ENCODE results near the gene CNN2. TPM values are rescaled to one million over a fixed set of nuclear protein-coding genes. Genes with fewer than 3 reads are reported as not detected.

Gene CNN2
- total RNA-seq (2016; rRNA removed; fragmentation: Illumina TruSeq; extraction: Trizol) (70.0 and 84.5 TPM in 2 replicates), polyA plus RNA-seq (2011; rRNA removed) (58.1 and 63.6 TPM in 2 replicates), polyA minus RNA-seq (2011; rRNA and poly(A)+ RNA removed; ENCODE audit: low replicate concordance) (84.2 and 138 TPM in 2 replicates), Bru-seq, nascent RNA (percentile 73 among the genes with signal in this experiment), BruChase-seq, experiment 1, labeled RNA remaining after a 6-hour chase (percentile 93 among the genes with signal in this experiment), BruChase-seq, experiment 2, labeled RNA remaining after a 2-hour chase (percentile 86 among the genes with signal in this experiment)
- 29.8 and 31.9 TPM in 2 replicates for total RNA-seq (2016; cell fraction: cytosol; rRNA removed; fragmentation: Illumina TruSeq; extraction: Trizol; ENCODE audit: low read depth)
- total RNA-seq (2016; cell fraction: insoluble cytoplasmic fraction; rRNA removed; fragmentation: Illumina TruSeq; extraction: Trizol): 66.1 and 74.6 TPM in 2 replicates
- 70.9 and 77.3 TPM in 2 replicates for total RNA-seq (2016; cell fraction: membrane; rRNA removed; fragmentation: Illumina TruSeq; extraction: Trizol)
- total RNA-seq (2016; cell fraction: nucleus; rRNA removed; fragmentation: Illumina TruSeq; extraction: Trizol): 37.1 and 39.3 TPM in 2 replicates
- 71.9 and 76.4 TPM in 2 replicates for polyA plus RNA-seq (2011; cell fraction: cytosol; rRNA removed)
- 59.2 and 73.6 TPM in 2 replicates for polyA plus RNA-seq (2011; cell fraction: nucleus; rRNA removed)
- 37.6 and 46.6 TPM in 2 replicates for polyA plus RNA-seq (2012)
- polyA plus RNA-seq (2016; cell fraction: cytosol; fragmentation: Illumina TruSeq; extraction: Trizol; ENCODE audit: low read depth): 36.8 and 41.0 TPM in 2 replicates
- 82.0 and 114 TPM in 2 replicates for polyA plus RNA-seq (2016; cell fraction: insoluble cytoplasmic fraction; fragmentation: Illumina TruSeq; extraction: Trizol; ENCODE audit: low read depth)
- 75.2 and 79.7 TPM in 2 replicates for polyA plus RNA-seq (2016; cell fraction: membrane; fragmentation: Illumina TruSeq; extraction: Trizol; ENCODE audit: low read depth)
- polyA plus RNA-seq (2016; cell fraction: nucleus; fragmentation: Illumina TruSeq; extraction: Trizol; ENCODE audit: insufficient read depth, low read depth): 90.2 and 93.1 TPM in 2 replicates
- polyA minus RNA-seq (2011; cell fraction: cytosol; rRNA and poly(A)+ RNA removed): 122 and 138 TPM in 2 replicates
- 21.5 and 28.6 TPM in 2 replicates for polyA minus RNA-seq (2011; cell fraction: nucleus; rRNA and poly(A)+ RNA removed)
- long read RNA-seq, experiment 1, transcript CNN2-202 (6 exons, 2,033 nt): minor isoform, 6 of 174 reads
- long read RNA-seq, experiment 1, transcript CNN2-201 (7 exons, 2,179 nt): major isoform, 132 of 174 reads
- long read RNA-seq, experiment 1, transcript CNN2-207 (7 exons, 2,109 nt): minor isoform, 7 of 174 reads
- long read RNA-seq, experiment 1, transcript CNN2-206 (1 exons, 2,266 nt): minor isoform, 18 of 174 reads
- long read RNA-seq, experiment 1, partial matches to known transcripts: 2 of 174 reads
- long read RNA-seq, experiment 1, other reads (novel, unspliced or antisense): 5 of 174 reads
- long read RNA-seq, experiment 2, transcript CNN2-201 (7 exons, 2,179 nt): minor isoform, 72 of 189 reads
- long read RNA-seq, experiment 2, transcript CNN2-206 (1 exons, 2,266 nt): major isoform, 76 of 189 reads
- long read RNA-seq, experiment 2, partial matches to known transcripts: 30 of 189 reads
- long read RNA-seq, experiment 2, other reads (novel, unspliced or antisense): 5 of 189 reads

DNA sequence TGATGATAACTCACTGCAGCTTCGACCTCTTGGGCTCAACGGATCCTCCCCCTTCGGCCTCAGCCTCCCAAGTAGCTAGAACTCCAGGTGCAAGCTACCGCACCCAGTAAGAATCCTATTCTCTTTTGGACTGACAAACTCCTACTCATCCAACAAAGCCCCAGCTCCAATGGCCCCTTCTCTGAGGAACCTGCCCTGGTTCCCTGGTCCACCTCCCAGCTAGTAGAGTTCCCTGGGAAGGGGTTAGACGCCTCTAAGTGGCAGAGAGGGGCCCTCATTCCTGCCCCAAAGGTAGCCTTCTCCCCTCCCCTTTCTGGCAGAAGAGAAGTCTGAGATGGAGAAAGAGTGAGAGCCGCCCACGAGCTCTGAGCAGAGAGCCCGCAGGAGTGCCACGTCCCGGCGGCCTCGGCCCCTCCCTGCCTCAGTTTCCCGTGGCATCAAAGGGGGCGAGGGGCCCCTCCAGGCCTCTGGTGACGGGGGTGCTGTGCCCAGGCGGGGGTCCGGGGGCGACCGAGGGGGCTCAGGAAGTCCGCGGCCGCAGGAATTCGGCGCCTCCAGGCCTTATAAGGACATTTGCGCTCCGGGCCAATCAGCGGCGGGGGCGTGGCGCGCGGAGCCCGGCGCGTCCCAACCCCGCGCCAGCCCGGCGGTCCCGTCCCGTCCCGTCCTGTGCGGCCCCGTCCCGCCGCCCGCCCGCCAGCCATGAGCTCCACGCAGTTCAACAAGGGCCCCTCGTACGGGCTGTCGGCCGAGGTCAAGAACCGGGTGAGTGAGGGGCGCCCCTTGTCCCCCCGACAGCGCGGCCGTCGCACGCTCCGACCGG lies at the start of gene CNN2:
TSS of gene CNN2 (plus strand) at position 649 of the 823 bp plus-strand sequence. CDS start at position 703, 54 bp downstream.
- H2AFZ ChIP-seq (ENCODE audit: low read length): no peak within 1 kb of the TSS
- H3K4me1 ChIP-seq (ENCODE audit: insufficient read depth, low read length): peaks cover 24% of the 10 kb centered on the region
- peak within 1 kb of the TSS; percentile 97 for H3K4me2 ChIP-seq (ENCODE audit: low read depth, low read length)
- DNase-seq (ENCODE audit: low spot score) (peak; percentile 64), ATAC-seq (peak; percentile 89), FAIRE-seq (no peak)
- H3K9ac ChIP-seq (ENCODE audit: insufficient read depth, low read depth, low read length): peak within 1 kb of the TSS; percentile 89
- in situ Hi-C loops (cut with HindIII; ENCODE audit: extremely low pct_ligation_motif_present, low pct_unique_long_range_greater_than_20kb) (no loop called here), intact Hi-C loops (cut with micrococcal nuclease; ENCODE audit: unreplicated experiment) (no loop called here)
- H4K20me1 ChIP-seq (ENCODE audit: insufficient read depth, low read length): 0 out of 2 replicates have a peak, but pooled peaks cover 2% of the 10 kb centered on the region
- H3K4me3 ChIP-seq (replicated peaks in 1 of 3; ENCODE audit: insufficient read depth in 1 of 3, low read depth in 2 of 3, low read length in 3 of 3): peak within 1 kb of the TSS; percentile 66 to 93 (median 82)
- BruUV-seq (replicated peaks): no TSS peak
- ChIA-PET CTCF (ENCODE audit: low intra/inter-chr PET ratio, low total read pairs) (no interaction called here), POLR2A (interaction anchor here (0.7 to 6.7 kb wide), 19 partner anchors 11 to 346 kb away, joined by 3 to 71 read pairs (median 4); partner anchors contain the start of genes ABCA7, ARHGAP45, CIRBP and PTBP1)
- peaks cover 6% of the 10 kb centered on the region in 2 experiments; a peak in 3 of 5 replicates for H3K36me3 ChIP-seq (replicated peaks in 1 of 2; ENCODE audit: control insufficient read depth in 1 of 2, insufficient read depth in 2 of 2, low read length in 2 of 2)
- H3K79me2 ChIP-seq (ENCODE audit: insufficient read depth, low read length): peaks cover 27% of the 10 kb centered on the region
- 0% methylated on average over 4 of the region's 63 CpGs for WGBS (ENCODE audit: low lambda C conversion rate)
- H3K9me3 ChIP-seq (ENCODE audit: low read length): no peaks in the 10 kb centered on the region
- peak within 1 kb of the TSS; percentile 78 for H3K27ac ChIP-seq (ENCODE audit: extremely low read length, insufficient read depth, low read length)
- H3K27me3 ChIP-seq (ENCODE audit: control insufficient read depth in 1 of 2, insufficient read depth in 2 of 2, low read length in 2 of 2): no peaks in the 10 kb centered on the region; a peak in 1 of 5 replicates
- TF ChIP-seq MTA1 (CRISPR knock-in tag; IDR thresholded peaks at IDR 0.05; ENCODE audit: borderline replicate concordance): 0 out of 2 replicates have a peak, but pooled peaks have one; percentile 12
- TF ChIP-seq, protein P1, sequence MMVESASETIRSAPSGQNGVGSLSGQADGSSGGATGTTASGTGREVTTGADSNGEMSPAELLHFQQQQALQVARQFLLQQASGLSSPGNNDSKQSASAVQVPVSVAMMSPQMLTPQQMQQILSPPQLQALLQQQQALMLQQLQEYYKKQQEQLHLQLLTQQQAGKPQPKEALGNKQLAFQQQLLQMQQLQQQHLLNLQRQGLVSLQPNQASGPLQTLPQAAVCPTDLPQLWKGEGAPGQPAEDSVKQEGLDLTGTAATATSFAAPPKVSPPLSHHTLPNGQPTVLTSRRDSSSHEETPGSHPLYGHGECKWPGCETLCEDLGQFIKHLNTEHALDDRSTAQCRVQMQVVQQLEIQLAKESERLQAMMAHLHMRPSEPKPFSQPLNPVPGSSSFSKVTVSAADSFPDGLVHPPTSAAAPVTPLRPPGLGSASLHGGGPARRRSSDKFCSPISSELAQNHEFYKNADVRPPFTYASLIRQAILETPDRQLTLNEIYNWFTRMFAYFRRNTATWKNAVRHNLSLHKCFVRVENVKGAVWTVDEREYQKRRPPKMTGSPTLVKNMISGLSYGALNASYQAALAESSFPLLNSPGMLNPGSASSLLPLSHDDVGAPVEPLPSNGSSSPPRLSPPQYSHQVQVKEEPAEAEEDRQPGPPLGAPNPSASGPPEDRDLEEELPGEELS (CRISPR knock-in tag; IDR thresholded peaks at IDR 0.05): no peak
- no peak for TF ChIP-seq ZNF317 (CRISPR knock-in tag; IDR thresholded peaks at IDR 0.05)
- no peak for TF ChIP-seq ZNF850 (CRISPR knock-in tag; conservative IDR thresholded peaks at IDR 0.05)
- TF ChIP-seq SP2 (CRISPR knock-in tag; IDR thresholded peaks at IDR 0.05): 0 out of 2 replicates have a peak, but pooled peaks have one; percentile 9
- TF ChIP-seq CREB1 (IDR thresholded peaks at IDR 0.05): no peak
- no peak for TF ChIP-seq CREB1 (CRISPR knock-in tag; IDR thresholded peaks at IDR 0.05)
- TF ChIP-seq ZNF7 (CRISPR knock-in tag; IDR thresholded peaks at IDR 0.05): no peak
- TF ChIP-seq ZNF615 (CRISPR knock-in tag; IDR thresholded peaks at IDR 0.05; ENCODE audit: borderline replicate concordance): no peak
- TF ChIP-seq ZBTB38 (CRISPR knock-in tag; IDR thresholded peaks at IDR 0.05): no peak

Data from HepG2 (cell line).